Measurements from ENCODE around the gene FOXD4.
"Not testable (repeated sequence)": the region's sequence is repeated elsewhere in the genome, so short reads cannot be mapped to it uniquely, and the experiment has no call there.

FOXD4 gene

DNA sequence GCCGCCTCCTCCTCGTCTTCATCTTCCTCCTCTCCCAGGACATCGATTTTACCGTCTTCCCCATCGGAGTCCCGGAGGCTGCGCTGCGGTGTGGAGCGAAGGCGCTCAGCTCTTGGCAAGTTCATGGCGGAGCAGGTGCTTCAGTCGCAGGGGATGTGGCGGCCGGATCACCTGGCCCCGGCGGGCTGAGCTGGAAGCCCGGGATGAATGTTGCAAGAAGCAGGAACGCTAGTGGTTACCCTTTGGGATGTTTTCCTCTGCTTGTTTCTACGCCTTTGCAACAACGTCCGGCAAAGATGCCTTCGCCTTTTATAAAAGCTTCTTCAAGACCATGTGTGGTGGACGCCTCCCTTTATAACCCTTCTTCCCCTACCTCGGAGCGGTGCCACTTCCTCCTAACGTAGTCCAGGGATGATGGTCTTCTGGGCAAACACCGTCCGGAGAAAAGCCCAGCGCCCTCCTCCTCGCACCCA lies at the start of gene FOXD4:
TSS of gene FOXD4 (minus strand) at position 423 of the 473 bp plus-strand sequence. CDS start at position 125, 298 bp downstream.
- FAIRE-seq: not testable (repeated sequence)

DNA sequence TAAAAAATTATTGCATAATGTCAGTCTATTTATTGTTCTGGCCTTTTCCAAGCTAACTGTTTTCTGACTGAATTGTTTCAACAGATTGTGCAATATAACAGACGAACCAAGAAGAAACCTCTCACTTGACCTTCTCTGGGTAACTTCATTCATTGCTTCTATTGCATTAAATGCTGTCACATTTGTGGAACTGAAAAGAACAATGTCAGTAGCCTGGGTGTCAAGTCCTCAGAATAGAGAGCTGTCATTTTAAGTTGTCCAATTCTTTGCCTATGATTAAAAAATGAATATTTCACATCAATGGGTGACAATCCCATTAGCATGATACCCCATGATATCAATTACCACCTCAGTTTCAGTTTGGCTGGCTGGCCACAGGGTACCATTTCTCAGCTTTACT lies 41.7 kb upstream of the FOXD4 start:
- FAIRE-seq: not testable (repeated sequence)

DNA sequence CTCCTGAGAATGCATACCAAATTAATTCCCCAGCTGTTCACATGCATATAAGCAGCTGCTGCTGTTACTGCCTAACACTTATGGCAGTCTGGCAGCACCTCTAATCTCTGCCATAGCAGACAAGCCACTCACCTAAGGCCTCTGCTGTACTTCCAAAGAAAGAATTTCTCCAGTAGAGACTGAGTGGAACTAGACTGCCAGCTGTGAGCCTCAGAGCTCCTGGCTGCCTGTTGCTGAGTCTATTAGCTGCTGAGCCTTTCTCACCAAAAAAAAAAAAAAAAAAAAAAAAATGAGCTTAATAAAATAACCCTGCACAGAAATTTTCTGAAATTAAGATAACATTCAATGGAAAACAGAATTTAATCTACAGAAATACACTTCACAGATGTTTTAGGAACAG lies 33.0 kb upstream of the FOXD4 start:
- not testable (repeated sequence) for FAIRE-seq

DNA sequence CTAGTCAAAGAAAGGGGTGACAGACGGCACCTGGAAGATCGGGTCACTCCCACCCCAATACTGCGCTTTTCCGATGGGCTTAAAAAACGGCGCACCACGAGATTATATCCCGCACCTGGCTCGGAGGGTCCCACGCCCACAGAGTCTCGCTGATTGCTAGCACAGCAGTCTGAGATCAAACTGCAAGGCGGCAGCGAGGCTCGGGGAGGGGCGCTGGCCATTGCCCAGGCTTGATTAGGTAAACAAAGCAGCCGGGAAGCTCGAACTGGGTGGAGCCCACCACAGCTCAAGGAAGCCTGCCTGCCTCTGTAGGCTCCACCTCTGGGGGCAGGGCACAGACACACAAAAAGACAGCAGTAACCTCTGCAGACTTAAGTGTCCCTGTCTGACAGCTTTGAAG lies 21.7 kb upstream of the FOXD4 start:
- FAIRE-seq: not testable (repeated sequence)

DNA sequence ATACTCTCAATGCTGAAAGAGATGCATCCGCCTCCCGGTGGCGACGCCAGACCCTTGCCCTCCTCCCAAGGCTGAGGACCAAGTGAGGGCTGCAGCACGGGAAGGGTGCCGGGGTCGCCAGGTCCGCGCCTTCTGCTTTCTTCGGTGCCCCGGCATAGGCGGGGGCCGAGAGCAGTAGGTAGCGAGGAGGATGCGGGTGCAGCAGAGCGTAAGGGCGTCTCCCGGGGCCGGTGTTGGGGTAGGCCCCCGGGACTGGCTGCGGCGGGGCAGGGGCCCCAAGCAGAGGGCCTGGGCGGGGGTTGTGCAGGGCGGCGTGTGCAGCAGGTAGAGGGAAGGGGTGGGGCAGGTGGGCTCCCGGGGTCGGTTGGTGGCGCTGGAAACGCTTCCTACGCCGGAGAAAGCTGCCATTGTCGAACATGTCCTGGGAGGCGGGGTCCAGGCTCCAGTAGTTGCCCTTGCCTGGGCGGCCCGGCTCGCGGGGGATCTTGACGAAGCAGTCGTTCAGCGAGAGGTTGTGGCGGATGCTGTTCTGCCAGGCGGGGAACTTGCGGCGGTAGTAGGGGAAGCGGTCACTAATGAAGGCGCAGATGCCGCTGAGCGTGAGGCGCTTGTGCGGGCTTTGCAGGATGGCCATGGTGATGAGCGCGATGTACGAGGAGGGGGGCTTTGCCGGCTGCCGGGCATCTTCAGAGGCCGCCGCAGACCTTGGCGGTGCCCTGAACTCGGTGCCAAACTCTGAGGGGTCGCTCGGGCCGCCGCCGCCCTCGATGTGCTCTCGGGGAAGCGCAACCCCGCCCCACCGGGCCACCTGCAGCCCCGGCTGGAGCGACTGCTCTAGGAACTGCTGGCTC lies 848 bp downstream of the FOXD4 start:
- not testable (repeated sequence) for FAIRE-seq

DNA sequence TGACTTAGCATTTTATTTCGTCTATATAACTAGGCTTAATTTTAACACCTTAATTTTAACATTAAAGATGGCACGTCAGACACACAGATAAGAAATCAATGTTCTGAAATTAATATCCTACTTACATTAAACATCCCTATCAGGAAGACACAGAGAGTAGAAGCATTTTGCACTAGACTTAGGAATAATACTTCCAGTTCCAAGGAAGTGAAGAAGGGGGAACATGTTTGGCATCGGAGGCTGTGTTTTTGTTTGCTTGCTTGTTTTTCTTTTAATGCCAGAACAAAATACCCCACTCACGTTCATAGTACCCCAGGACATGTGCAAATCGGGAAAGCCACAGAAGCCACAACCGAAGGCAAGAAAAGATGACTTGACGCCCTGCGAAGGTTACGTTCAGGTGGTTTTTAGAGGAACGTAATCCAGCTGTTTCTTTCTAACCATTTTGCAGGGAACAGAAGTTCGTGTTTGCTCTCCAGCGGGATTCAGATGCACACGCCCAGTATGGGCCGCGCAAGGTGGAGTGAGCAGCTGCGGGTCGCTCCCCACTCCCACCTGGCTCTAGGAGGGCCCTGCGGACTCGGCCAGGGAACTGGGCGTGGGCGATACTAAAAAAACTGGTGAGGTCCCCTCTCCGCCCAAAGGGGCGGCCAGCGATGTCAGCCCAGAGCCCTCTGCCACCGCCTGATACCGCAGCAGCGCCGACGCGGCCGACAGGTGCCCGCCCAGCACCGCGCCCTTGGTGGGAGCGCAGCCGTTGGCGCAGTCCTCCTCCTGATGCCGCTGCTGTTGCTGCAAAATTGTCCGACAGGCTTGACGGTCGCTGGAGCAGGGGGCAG lies 1.8 kb downstream of the FOXD4 start:
- not testable (repeated sequence) for FAIRE-seq

DNA sequence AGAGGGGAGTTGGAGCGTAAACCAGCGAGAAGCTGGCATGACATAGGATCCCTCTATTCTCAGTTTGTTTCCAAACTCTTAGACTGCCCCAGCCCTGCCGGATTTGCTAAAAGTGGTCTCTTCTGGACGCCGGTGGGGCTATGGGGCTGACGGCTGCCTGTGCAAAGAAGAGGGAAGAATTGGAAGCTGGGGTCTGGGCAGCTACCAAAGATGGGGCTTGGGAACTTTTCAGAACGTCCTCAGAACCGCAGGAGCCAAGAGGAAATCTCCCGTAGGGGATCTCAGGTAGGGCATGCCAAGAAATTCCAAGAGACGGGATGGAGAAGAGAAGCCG lies 3.1 kb downstream of the FOXD4 start:
- FAIRE-seq: not testable (repeated sequence)

DNA sequence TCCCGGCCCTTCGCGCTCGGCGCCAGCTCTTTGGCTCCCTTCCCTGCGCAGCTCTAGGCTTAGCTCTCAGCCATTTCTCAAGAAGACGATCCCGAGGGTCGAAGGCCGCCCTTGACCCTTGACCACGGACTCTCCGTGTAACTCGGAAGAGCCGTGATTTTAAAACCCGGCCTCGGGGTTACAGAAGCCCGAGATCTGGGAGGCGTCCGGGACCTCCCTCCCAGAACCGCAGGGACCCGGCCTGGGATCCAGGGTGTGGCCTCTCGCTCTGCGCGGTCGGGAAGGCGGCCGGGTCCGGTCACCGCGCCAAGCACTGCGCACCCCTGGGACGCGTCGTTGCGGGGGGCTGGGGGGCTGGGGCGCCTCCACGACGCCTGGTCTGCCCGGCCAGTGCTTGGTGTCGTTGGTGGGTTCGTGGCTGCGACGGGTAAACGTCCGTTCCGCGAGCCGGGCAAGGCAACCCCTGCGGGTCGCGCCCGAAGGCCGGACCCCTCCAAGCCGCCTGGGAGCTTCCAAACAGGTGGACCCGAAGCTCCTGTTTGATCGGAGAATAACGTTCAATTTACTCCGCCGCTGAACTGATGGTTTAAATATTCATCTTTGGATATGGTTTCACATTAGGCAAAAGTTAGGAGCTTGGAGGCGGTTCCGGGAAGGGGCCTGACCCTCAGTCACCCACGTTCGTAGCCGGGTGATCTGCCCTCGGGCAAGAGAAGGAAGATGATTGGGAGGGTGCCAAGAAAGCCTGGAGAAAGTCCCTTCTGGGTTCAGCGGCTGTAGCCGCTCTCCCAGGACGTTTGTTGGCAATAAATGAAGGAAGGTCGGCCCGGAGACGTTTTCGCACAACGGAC lies 3.7 kb downstream of the FOXD4 start:
- FAIRE-seq: not testable (repeated sequence)

DNA sequence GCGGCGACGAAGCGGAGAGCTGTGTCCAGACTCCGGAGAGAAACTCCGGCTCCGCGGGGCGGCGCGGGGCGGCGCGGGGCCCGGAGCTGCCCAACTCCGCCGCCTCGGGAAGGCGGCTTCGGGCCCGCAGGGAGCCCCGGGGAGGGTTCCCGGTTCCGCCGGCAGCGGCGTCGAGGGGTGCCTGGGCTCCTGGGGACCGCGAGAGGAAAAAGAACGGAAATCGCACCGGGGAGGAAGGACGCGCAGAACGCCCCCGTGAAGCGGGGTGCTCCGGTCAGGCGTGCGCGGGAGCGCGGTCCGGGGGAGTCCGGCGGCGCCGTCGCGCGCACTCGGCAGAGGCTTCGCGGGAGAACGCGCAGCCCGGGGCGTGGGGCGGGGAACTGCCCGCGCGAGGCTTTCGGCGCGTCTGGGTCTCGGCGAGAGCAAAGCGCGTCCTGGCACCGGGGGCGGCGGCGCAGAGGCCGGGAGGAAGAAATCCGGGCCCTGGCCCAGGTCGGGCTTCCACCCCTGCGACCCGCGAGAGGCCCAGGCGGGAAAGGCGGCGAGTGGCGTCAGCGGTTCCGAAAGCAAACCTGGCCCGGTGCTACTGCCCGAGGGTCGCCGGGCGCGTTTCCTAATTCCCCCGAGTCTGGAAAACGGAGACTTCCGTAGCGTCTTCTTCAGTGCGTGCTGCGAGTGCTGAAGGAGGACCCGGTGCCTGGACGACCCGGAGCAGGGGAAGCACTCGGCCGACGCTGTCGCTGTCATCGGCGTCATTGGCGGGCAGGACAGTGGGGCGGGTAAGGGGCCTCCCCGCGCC lies 4.5 kb downstream of the FOXD4 start:
- not testable (repeated sequence) for FAIRE-seq

DNA sequence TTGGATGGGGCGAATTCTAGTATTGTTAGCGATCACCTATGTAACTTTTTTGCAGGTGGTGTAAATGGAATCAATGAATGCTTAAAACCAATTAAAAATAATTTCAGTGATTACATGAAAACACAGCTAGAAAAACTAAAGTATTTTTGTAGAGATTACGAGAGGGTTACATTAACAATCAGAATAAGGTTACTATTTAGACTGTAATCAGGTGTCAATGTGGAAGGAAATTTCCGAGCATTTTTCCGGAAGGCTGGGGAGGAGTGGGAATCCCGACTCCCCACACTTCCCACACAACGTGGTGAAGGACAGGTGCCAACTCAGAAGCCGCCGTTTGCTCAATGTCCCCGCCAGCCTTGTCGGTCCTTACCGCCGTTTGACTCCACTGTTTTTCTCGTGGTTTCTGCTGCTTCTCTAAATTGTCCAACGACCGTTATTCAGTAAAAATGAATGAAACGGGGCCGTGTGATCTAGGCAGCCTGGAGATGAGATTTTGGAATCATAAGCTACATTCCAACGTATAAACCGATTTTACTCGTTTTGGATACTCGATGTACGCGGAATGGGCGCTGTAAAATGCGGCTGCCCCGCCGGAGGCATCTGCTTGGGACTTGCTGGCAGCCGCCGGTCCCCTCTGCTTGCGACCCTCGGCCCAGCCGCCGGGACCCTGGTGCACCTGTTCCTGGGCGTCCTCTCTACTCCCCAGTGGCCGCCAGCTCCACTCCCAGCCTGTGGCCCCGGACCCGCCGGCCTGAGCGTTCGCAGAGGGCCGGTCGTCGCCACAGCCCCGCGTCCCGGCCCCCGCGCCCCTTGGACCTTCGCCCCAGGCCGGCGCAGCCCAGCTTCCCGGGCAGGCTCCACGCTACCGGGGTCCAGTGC lies 5.4 kb downstream of the FOXD4 start:
- FAIRE-seq: not testable (repeated sequence)

DNA sequence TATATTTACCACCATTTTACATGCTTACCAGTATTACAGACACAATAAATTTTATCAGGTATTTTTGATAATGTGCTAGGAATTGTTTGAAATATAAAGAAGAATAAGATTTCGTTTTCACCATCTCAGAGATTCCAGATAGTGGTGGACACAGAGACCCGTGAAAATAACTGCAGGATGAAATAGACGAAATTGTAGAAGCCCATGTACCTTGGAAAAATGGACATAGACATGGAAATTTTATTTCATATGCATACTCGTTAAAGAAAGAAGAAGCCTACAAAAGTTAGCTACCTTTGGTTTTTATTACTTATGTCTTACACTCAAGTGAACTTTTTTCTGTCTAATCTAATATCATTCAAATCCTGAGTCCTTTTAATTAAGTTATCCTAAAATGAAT lies 7.5 kb downstream of the FOXD4 start:
- FAIRE-seq: peak; percentile 48

DNA sequence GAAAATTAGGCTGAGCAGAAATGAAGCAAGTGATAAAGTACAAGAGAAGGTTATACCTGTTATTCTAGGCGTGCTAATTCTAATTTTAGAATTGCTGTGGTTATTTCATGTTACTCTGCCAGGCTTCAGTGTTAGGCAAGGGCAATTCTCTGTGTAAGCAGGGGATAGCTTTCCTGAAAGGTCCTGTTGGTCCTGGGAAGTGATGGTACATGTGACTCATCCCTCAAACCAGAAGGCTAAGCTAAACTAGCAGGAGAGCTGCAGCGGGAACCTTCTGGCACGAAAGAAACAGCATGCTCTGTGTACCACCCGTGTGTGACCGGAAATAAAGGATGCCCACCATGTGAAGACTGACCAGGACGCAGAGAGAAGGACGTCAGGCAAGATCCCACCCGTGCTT lies 8.7 kb downstream of the FOXD4 start:
- FAIRE-seq: not testable (repeated sequence)

DNA sequence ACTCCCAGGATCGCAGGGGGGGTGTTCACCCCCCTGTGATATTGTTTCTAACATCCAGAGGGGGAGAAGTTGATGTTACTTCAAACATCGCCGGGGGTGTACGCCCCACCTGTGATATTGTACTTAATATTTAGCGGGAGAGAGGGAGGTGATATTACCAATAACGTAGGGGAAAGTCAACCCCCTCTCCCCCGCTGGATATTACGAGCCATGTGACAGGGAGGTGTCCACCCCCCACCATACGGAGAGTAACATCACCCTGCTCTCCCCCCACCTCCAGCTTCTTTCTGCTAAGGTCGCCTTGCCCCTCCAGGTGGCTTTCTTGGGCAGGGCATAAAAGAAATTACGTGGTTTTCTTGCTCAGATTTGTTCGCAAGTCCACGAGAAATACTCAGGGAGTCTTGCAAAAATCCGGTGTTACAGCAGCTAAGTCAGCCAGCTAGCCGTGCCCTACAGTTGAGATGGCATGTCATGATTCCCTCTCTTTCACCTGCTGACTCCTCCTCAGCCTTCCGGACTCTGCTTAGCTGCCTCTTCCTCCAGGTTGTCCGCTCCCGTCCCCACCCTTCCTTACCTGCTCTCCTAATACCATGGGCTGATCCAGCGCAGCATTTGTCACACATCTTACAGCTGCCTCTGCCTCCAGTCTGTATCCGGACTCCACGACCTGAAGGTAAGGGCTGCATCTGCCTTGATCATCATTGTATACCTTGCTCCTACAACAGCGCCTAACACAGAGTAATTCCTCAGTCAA lies 9.3 kb downstream of the FOXD4 start:
- FAIRE-seq: not testable (repeated sequence)

DNA sequence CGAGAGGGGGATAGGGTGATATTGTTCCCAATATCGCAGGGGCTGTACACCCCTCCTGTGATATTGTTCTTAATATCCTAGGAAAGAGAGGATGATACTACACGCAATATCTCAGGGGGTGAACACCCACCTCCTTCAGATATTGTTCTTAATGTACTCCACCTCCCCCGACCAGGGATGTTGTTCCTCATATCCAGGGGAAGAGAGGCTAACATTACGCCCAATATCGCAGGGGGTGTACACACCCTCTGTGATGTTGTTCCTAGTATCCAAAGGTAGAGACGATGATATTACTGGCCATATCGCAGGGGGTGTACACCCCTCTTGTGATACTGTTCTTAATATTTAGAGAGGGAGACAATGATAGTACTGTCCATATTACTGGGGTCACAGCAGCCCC lies 12.2 kb downstream of the FOXD4 start:
- FAIRE-seq: not testable (repeated sequence)

DNA sequence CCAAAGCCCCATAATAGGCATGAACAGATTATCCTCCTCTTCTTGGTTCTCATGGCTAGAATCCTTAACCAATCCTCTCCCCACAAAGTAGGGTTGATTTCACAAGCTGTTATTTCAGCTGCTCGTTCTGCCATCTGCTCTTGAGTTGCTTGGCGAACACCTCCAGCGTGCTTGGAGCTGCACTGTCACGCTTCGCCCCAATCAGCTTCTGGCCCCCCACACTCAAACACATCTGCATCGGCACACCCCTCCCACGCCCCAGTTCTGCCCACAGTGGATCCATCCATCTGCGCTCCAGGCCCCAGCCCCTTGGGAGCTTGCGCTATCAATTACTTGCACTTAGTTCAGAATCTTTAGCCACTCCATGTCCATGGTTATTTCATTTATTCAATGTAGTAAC lies 17.8 kb downstream of the FOXD4 start:
- FAIRE-seq: not testable (repeated sequence)

DNA sequence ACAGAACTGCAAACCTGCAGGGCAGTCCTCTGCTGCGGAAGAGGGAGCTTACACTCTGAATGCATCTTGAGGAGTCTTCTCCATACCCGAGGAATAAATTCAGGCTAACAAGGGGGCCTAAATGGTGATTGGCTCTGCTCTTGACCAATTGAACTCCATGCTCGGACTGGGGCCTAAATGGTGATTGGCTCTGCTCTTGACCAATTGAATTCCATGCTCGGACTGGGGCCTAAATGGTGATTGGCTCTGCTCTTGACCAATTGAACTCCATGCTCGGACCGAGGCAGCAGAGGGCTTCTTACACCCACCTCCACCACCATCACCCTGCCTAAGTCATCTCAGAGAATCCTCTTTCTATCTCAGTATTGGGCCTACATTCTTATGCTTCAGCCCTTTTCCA lies 18.4 kb downstream of the FOXD4 start:
- not testable (repeated sequence) for FAIRE-seq

DNA sequence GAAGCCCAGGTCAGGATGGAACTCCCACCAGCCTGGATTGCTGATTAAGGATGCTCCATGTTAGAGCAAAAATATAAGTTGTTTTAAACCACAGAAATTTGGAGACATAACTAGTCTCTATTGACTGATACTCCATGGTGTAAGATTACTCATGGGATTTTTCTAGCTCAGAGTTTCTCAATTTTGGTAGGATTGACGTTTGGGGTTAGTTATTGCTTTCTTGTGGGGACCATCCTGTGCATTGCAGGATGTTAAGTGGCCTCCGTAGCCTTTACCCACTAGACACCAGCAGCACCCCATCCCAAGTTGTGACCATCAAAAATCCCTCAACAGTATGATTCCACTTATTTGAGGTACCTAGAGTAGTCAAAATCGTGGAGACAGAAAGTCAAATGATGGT lies 19.4 kb downstream of the FOXD4 start:
- not testable (repeated sequence) for FAIRE-seq

DNA sequence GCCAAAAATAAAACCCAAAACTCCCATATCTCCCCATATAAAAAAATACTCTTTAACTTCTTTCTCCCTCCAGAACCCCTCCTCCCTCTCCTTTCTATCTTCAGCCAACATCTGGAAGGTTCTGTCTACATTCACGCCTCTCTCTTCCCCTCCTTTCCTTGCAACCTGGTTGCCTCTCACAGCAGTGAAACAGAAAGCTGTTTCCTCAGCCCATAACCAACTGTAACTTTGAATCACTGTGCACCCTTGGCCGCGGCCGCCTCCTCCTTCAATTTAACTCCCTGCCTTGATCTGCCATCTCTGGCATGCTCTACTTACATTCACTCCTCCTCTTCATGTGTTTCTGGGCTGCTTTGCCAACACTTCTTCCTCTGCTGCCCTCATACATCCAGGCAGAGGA lies 23.2 kb downstream of the FOXD4 start:
- FAIRE-seq: peak; percentile 92

DNA sequence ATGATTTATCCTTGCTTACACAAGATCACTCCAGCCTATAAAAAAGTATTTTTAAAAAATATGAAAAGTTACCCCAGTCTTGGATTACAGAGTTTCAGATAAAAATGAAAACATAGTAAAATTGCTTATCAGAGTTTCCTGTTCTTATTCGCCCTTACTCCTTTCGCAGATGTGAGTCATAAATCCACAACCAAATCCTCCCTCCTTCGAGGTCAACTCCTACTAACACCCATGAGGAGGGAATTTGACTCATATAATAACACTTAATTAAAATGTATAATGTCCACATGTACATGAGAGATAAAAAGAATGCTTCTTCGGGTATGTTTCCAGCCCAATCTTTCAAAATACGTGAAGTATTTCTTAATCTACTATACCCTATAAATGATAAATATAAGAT lies 23.9 kb downstream of the FOXD4 start:
- FAIRE-seq: peak; percentile 93

DNA sequence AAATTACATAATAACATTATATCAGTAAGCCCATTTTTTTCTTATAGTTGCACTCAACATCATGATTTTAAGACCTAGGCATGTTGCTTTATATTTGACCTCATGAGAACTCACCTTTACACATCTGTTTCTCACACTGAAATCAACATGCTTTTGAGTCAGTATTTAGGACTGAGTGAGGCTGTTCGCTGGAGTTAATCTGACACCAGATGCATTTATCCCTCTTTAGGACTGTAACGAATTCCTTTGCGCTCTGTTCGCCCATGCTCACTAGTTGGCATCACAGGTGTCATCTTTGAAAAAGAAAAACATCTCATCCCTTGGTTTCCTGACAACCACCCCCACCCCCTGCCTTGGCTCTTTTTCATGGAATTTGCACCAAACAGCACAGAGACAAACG lies 24.3 kb downstream of the FOXD4 start:
- not testable (repeated sequence) for FAIRE-seq

All from endometrium (tissue), 2 donors.